HG02588 (cell line): ENCODE measurements around the gene ZBTB34.

Experiments used
- ATAC-seq: cut with Tn5 transposase; IDR thresholded peaks from one replicate; pipeline ENCODE4 v1.9.1; 2021; ENCODE audit warnings: mild to moderate bottlenecking, moderate library complexity; ENCODE audit not compliant: unreplicated experiment

The ZBTB34 gene

DNA sequence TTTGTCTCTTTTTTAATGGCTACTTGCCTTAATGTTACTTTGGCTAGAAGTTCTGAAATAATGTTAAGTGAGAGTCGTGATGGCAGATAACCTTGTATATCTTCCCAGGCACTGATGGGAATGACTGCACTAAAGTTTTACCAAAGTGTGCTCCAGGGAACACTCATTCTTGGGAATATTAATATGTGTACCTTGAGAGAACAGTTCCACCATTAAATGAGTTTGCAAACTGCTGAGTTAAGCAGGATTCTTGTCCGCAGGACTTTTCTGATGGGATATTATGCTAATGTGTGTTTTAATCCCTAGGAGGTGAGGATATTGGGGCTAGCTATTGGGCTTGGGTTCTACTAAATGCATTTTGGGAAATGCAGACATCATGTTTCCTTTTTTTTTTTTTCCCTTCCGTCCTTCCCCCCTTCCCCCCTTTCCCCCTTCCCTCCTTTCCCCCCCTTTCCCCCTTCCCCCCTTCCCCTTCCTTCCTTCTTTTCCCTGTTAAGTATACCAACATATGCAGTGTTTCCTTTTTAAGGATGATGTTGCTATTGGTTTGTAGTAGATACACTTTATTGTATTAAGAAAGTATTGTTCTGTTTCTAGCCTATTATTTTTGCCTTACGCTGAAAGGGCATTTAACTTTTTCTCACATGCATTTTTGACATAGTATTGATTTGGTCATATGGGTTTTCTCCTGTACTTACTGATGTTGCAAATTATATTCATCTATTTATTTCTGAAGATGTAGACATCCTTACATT, 15.5 kb downstream of the ZBTB34 start:
- ATAC-seq: no peak

- no peak for ATAC-seq
Observed at GRCh38 chr9:126876531-126876930, 16.1 kb downstream of the ZBTB34 start.

GRCh38 chr9:126877418-126877817, 17.0 kb downstream of the ZBTB34 start:
- ATAC-seq: no peak

GRCh38 chr9:126879288-126879687, 18.8 kb downstream of the ZBTB34 start:
- ATAC-seq: no peak

- no peak for ATAC-seq
Observed at GRCh38 chr9:126880226-126880946, 19.9 kb downstream of the ZBTB34 start.

GRCh38 chr9:126880947-126881332, 20.5 kb downstream of the ZBTB34 start:
- no peak for ATAC-seq

DNA sequence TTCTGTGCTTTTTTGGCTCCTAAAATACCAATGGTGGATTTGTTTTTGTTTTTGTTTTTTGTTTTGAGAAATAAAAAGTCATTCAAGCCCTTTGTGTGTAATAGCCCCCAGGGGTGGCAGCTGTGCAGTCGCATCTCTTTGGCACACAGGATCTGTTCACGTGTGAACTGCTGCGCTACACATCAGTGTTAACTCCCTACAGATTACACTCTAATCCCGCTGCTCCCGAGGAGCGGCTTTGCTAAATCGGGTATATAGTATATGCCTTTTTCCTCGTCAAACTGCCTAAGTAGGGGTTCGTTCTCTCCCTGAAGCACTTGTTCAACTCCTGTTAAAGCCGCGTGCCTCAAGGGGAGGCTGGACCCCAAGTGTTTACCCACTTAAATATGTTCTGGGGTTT, 22.3 kb downstream of the ZBTB34 start:
- no peak for ATAC-seq

DNA sequence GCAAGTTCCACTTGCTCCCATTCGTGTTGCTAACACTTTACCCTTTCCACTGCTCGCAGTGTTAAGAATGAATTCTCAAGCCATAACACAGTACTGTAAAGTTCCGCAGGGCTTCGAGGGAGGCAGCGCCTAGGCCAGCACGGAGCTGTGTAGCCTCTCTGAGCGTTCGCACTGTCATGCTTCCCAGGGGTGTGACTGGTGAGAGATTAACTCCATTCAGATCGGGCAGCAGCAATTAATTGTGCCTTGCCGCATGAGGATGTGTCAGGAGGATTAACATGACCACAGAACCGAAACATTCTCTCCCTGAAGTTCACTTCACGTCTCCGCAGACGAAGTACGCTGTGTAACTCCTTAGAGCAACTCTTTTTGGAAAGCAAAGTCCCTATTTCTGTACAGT, 23.2 kb downstream of the ZBTB34 start:
- no peak for ATAC-seq

GRCh38 chr9:126885131-126885641, 24.7 kb downstream of the ZBTB34 start:
- no peak for ATAC-seq

DNA sequence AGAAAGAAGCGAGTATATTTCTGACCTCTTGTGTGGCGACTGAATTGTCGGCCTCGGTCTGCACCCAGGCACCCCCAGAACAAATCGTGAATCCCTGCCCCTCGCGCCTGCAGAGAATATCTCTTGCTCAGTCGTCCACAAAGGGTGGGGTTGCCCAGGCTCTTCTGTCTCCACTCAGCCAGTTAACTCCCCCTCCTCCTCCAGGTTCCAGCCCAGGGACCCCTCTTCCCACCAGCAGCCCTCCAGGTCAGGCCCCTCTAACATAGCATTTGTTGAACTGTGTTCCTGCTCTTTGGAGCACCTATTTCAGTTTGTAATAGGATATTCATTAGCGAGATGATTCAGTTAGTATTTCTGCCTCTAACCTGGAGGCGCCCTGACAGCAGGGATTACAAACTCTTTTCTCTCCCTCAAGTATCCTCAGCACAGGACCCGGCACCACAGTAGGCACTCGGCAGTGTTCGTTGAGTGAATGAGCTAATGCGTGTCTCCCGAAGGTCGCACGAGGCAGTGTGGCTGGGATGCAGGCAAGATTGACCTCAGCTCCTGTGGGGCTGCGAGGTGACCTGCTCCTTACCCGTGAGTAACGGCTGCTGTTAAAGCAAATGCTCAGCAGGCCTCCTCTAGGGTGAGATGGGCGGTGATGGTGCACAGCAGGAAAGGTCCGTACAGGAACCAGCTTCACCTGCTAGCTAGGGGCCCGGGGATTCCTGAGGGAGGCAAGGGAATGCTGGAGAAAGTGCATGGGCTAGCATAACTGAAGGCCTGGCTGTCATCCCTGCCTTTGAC, 25.8 kb downstream of the ZBTB34 start:
- ATAC-seq: no peak

DNA sequence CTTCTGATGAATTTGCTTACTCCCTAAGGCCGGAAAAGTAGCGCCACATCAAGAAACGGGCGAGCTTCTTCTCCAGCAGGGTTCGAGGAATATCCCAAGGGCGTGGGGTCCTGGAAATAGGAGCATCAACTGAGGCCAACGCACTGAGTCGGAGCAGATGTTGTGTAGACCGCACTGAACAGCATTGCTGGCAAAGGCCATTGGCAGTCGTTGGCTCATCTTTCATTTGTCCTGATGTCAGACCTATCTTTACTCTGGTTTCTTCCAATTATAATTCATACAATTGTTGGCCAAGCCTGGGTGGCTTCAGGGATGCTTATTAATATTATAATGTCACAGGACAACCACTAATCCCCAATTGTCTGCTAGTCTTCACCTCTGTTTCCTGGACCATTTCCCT, 26.5 kb downstream of the ZBTB34 start:
- no peak for ATAC-seq

GRCh38 chr9:126891676-126892075, 31.2 kb downstream of the ZBTB34 start:
- ATAC-seq: no peak

DNA sequence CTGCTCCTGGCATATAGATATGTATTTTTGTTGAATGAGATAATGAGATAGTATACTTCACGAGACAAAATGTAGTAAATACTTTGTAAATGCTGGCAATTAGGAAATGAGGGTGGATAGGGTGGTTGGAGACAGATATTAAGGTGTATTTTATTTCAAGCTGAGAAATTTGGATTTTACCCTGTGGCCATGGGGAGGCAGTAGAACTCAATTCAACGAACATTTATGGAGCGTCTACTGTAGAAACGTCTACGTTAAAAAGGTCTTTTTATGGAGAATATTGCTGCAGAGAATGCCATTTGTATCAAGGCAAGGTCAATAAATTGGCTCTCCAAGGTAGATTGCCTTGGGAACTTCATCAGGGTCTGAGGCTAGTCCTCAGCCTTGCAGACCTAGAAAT, 32.6 kb downstream of the ZBTB34 start:
- ATAC-seq: no peak

- no peak for ATAC-seq
Observed at GRCh38 chr9:126894052-126894603, 33.7 kb downstream of the ZBTB34 start.

- ATAC-seq: no peak
Observed at GRCh38 chr9:126902210-126902609, 41.8 kb downstream of the ZBTB34 start.

GRCh38 chr9:126904586-126904985, 44.1 kb downstream of the ZBTB34 start:
- ATAC-seq: no peak

DNA sequence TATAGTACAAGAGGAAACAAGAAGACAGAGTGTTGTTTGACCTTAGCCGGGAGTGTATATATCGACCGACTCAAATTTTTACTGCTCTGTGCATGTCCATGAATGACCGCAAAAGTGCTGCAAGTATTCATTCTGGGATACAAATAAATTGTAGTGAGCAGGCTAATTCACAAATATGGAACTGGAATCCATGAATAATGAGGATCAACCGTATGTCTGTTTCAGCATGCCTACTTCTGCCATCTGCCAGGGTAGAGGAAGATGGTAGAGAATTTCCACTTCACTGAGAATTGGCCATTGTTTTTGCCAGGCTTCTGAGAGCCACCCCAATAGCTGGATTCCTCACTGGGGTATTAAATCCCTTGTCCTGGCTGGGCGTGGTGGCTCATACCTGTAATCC, 45.7 kb downstream of the ZBTB34 start:
- ATAC-seq: no peak

DNA sequence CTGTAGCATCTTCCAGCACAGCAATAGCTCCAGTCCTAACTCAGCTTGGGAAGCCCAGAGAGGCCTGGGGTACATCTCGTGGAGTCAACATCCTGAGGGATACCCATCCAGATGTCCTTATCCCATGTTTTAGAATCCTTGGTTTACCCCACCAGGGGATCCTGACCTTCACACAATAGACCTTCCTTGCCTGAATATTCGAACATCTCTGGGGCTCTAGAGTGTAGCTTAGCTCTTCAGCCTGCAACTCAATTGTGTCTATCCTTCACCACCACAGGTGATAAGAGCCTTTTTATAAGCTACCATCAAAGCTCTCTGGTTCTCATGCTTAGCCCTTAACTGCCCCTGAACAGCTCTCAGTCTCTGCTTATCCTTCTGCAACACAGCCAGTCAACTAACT, 46.6 kb downstream of the ZBTB34 start:
- no peak for ATAC-seq

DNA sequence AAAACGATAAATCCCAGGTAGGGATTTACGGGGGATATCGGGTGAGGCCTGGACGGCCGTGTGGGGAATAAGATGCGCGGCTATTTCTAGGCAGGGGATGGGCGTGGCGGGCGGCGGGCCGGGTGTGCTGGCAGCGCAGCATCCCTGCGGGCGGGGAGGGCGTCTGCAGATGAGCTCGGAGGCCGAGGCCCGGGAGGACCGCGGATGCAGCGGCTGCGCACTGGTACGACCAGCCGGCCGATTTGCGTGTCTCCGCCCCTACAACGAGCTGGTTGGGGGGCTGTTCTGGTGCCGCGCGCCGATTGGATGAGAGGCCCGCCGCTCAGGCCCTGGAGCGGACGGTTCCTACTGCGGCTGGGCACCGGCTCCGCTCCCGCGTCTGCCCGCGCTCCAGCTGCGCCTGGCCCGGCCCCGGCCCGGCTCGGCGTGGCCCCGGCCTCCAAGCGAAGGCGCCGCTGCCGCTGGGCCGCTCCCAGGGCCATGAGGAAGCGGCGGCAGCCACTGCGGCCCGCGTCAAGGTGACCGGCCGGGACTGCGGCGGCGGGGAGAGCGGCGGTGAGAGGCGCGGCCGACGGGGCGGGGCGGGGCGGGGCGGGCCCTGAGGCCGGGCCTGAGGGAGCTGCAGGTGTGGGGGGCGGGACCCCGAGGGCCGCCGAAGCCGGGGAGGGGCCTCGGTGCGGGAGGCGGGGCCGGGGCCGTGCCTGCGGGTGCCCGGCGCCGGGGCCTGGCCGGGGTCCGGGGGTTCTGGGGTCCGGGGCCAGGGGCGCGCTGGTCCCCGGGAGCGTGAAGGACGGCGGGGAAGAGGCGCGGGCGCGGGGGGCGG, 54.2 kb downstream of the ZBTB34 start, which contains the start of gene RALGPS1:
RALGPS1 (plus strand) TSS at position 325 of the 823 bp plus-strand sequence. CDS start 47,508 bp downstream, outside the sequence.
- ATAC-seq: peak; percentile 96

DNA sequence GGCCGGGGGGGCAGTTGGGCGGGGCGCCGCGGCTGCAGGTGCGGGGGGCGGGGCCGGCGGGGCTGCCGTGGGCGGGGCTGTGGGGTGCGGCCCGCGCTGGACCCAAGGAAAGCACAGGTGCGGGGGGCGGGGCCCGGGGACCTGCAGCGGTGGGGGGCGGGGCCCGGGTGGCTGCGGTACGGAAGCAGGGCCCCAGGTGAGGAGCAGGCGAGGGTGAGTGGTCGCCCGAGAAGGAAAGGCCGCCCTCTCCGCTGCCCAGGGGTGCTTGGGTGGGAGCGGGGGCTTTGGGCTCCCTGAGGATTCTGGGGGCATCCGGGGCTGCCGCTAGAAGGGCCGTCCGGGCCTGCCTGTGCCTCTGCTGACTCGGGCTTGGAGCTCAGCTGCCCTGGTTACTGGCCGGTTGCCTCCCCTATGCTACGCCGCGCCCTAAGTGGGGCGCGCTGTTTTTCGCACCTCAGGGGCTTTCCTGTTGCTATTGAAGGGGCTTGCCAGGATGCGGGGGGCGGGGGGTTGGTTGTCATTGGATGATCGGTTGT, 54.9 kb downstream of the ZBTB34 start:
- ATAC-seq: peak; percentile 7
